Aorta (tissue), 5 donors: ENCODE measurements around the gene DCAF8L2. TPM values are rescaled to one million over a fixed set of nuclear protein-coding genes. Genes with fewer than 3 reads are reported as not detected.
"Not testable (repeated sequence)": the region's sequence is repeated elsewhere in the genome, so short reads cannot be mapped to it uniquely, and the experiment has no call there.

Source experiments
- ATAC-seq: fragments of 200-7000 bp; cut with Tn5 transposase; one replicate; pipeline ENCODE4 v1.9.1; 2022; ENCODE audit warnings: moderate library complexity; ENCODE audit not compliant: low FRiP score
- DNase-seq, 2 donors: peaks; one replicate each; pipeline ENCODE4 v3.0.0-alpha.2; 2020
- H3K27ac ChIP-seq, 2 donors: one replicate each; pipeline ENCODE4 v1.5.1; 2013; ENCODE audit warnings: low read length in 2 of 2, mild to moderate bottlenecking in 2 of 2, moderate library complexity in 2 of 2, control low read depth in 1 of 2, inconsistent platforms in 1 of 2, low read depth in 1 of 2
- H3K27me3 ChIP-seq, 2 donors: one replicate each; pipeline ENCODE4 v1.6.1; 2013; ENCODE audit warnings: control low read depth in 1 of 2, low read length in 1 of 2, mild to moderate bottlenecking in 1 of 2, moderate library complexity in 1 of 2; ENCODE audit not compliant: insufficient read depth in 2 of 2, control insufficient read depth in 1 of 2
- H3K36me3 ChIP-seq, 2 donors: one replicate each; pipeline ENCODE4 v1.6.1; 2013; ENCODE audit warnings: control low read depth in 1 of 2, low read length in 1 of 2, mild to moderate bottlenecking in 1 of 2; ENCODE audit not compliant: insufficient read depth in 2 of 2, control insufficient read depth in 1 of 2
- H3K4me1 ChIP-seq, 2 donors: one replicate each; pipeline ENCODE4 v1.6.1; 2013; ENCODE audit warnings: low read length in 2 of 2, control low read depth in 1 of 2, mild to moderate bottlenecking in 1 of 2, moderate library complexity in 1 of 2; ENCODE audit not compliant: insufficient read depth in 2 of 2, control insufficient read depth in 1 of 2
- H3K4me3 ChIP-seq, 2 donors: one replicate each; pipeline ENCODE4 v1.5.1; 2013; ENCODE audit warnings: low read length in 2 of 2, control low read depth in 1 of 2, mild to moderate bottlenecking in 1 of 2
- H3K9me3 ChIP-seq: one replicate; pipeline ENCODE4 v1.6.1; 2013; ENCODE audit warnings: mild to moderate bottlenecking, low read length; ENCODE audit not compliant: control insufficient read depth
- WGBS, 2 donors: extraction: QIAGEN DNeasy Blood & Tissue Kit; methylation state at CpG; one replicate each; pipeline ENCODE4 v1.1.7; 2013; 5-methylcytosine and 5-hydroxymethylcytosine counted together
- intact Hi-C, 2 donors: fragments of 100-400 bp; cut with DNase I; formaldehyde crosslinking; loops; one replicate each; pipeline versions ENCODE4 v1.14.2 to v1.15.0; 2022
- polyA plus RNA-seq, 2 donors: library from polyadenylated mRNA; stranded (reverse); fragments of 200-250 nt; gene quantifications; one replicate each; pipeline ENCODE4 v1.2.3, GENCODE V29; 2013
- total RNA-seq, 2 donors: library from RNA; stranded (reverse); fragmentation: NEBNext Ultra II Directional; extraction: Animal tissue kit (Norgen Biotek cat#: 25700); gene quantifications; one replicate each; pipeline ENCODE4 v1.2.1, GENCODE V29; 2021
- donor health status: healthy with polysubstance abuse.
- donor health status: Bipolar disorder and iron deficiency.
- donor health status: DM: no; HTN: no; CAD: no.
- donor health status: DM: no; HTN: no; CAD: no.
- donor health status: DM: yes; HTN: yes; CAD: no.

DCAF8L2 gene
- total and polyA plus RNA-seq, 4 donors, result not detected

- H3K9me3 ChIP-seq, H3K27ac ChIP-seq, DNase-seq, H3K4me3 ChIP-seq, ATAC-seq, H3K4me1 ChIP-seq, H3K36me3 ChIP-seq, H3K27me3 ChIP-seq, intact Hi-C loops: not testable (repeated sequence)
- 22 to 40% methylated on average over 5 of the region's 5 CpGs for WGBS, 2 donors
Measured at GRCh38 chrX:27683566-27684208, 93.5 kb downstream of the DCAF8L2 start.

- Histone ChIP-seq H3K9me3 (no peaks in the 10 kb centered on the region), H3K27me3 (no peaks in the 10 kb centered on the region), H3K4me3 (no peak overlapping the region), H3K4me1 (no peaks in the 10 kb centered on the region), H3K36me3 (no peaks in the 10 kb centered on the region), H3K27ac (no peak overlapping the region)
- intact Hi-C loops, result no loop called here
- WGBS, 2 donors, result 51 to 61% methylated on average over 1 of the region's 1 CpG
- no peak for ATAC-seq
- no peak for DNase-seq
Measured at GRCh38 chrX:27694667-27695066, 104.5 kb downstream of the DCAF8L2 start.

- no peaks in the 10 kb centered on the region for H3K27me3 ChIP-seq
- intact Hi-C loops, result no loop called here
- H3K9me3 ChIP-seq, result no peaks in the 10 kb centered on the region
- 6 to 7% methylated on average over 1 of the region's 1 CpG for WGBS, 2 donors
- H3K4me3 ChIP-seq, result no peak overlapping the region
- no peak for DNase-seq
- no peaks in the 10 kb centered on the region for H3K4me1 ChIP-seq
- H3K27ac ChIP-seq, result no peak overlapping the region
- no peaks in the 10 kb centered on the region for H3K36me3 ChIP-seq
- no peak for ATAC-seq
Measured at GRCh38 chrX:27706526-27706925, 116.4 kb downstream of the DCAF8L2 start.

GRCh38 chrX:27715610-27716009 lies 125.5 kb downstream of the DCAF8L2 start:
- intact Hi-C loops, result no loop called here
- Histone ChIP-seq H3K27ac (no peak overlapping the region), H3K27me3 (no peaks in the 10 kb centered on the region), H3K4me1 (no peaks in the 10 kb centered on the region), H3K4me3 (no peak overlapping the region), H3K36me3 (no peaks in the 10 kb centered on the region), H3K9me3 (no peaks in the 10 kb centered on the region)
- WGBS, 2 donors, result 49 to 67% methylated on average over 2 of the region's 2 CpGs
- no peak for ATAC-seq
- no peak for DNase-seq

- Histone ChIP-seq H3K9me3 (no peaks in the 10 kb centered on the region), H3K36me3 (no peaks in the 10 kb centered on the region), H3K27ac (no peak overlapping the region), H3K4me3 (no peak overlapping the region), H3K27me3 (no peaks in the 10 kb centered on the region), H3K4me1 (no peaks in the 10 kb centered on the region)
- WGBS, 2 donors, result 40 to 53% methylated on average over 3 of the region's 3 CpGs
- DNase-seq, result no peak
- intact Hi-C loops, result no loop called here
- no peak for ATAC-seq
Measured at GRCh38 chrX:27728291-27728690, 138.1 kb downstream of the DCAF8L2 start.

GRCh38 chrX:27731962-27732361 lies 141.8 kb downstream of the DCAF8L2 start:
- WGBS, 2 donors, result 74 to 88% methylated on average over 5 of the region's 5 CpGs
- no peak for ATAC-seq
- intact Hi-C loops, result no loop called here
- DNase-seq, result no peak
- Histone ChIP-seq H3K9me3 (no peaks in the 10 kb centered on the region), H3K4me1 (no peaks in the 10 kb centered on the region), H3K36me3 (no peaks in the 10 kb centered on the region), H3K27me3 (no peaks in the 10 kb centered on the region), H3K4me3 (no peak overlapping the region), H3K27ac (no peak overlapping the region)

- DNase-seq (no peak), ATAC-seq (no peak)
- WGBS, 2 donors, result 73 to 87% methylated on average over 3 of the region's 3 CpGs
- H3K27me3 ChIP-seq, result no peaks in the 10 kb centered on the region
- H3K9me3 ChIP-seq, result no peaks in the 10 kb centered on the region
- H3K27ac ChIP-seq, result no peak overlapping the region
- intact Hi-C loops, result no loop called here
- no peak overlapping the region for H3K4me3 ChIP-seq
- no peaks in the 10 kb centered on the region for H3K36me3 ChIP-seq
- no peaks in the 10 kb centered on the region for H3K4me1 ChIP-seq
Measured at GRCh38 chrX:27735914-27736313, 145.8 kb downstream of the DCAF8L2 start.

- ATAC-seq (no peak), DNase-seq (no peak)
- Histone ChIP-seq H3K9me3 (no peaks in the 10 kb centered on the region), H3K4me3 (no peak overlapping the region), H3K27ac (no peak overlapping the region), H3K36me3 (no peaks in the 10 kb centered on the region), H3K4me1 (no peaks in the 10 kb centered on the region), H3K27me3 (no peaks in the 10 kb centered on the region)
- WGBS, 2 donors, result 80 to 92% methylated on average over 5 of the region's 5 CpGs
- intact Hi-C loops, result no loop called here
Measured at GRCh38 chrX:27740933-27741332, 150.8 kb downstream of the DCAF8L2 start.

GRCh38 chrX:27743521-27743920 lies 153.4 kb downstream of the DCAF8L2 start:
- H3K27me3 ChIP-seq, ATAC-seq, H3K9me3 ChIP-seq, intact Hi-C loops, H3K27ac ChIP-seq, H3K4me1 ChIP-seq, H3K36me3 ChIP-seq, H3K4me3 ChIP-seq, DNase-seq: not testable (repeated sequence)
- WGBS, 2 donors, result 93 to 94% methylated on average over 9 of the region's 9 CpGs
